MM.1S (cell line): ENCODE results near the gene DDTL.
"Not testable (repeated sequence)": the region's sequence is repeated elsewhere in the genome, so short reads cannot be mapped to it uniquely, and the experiment has no call there.

Source experiments
- DNase-seq: peaks from one replicate; pipeline ENCODE4 v3.0.0-alpha.2; 2015
- H2AFZ ChIP-seq: fragments of 300-600 bp; sonication (generic); 2 replicates; pipeline ENCODE4 v1.6.0; 2016; ENCODE audit warnings: antibody characterized with exemption, low read length
- H3F3A ChIP-seq: fragments of 300-600 bp; sonication (generic); 2 replicates; pipeline ENCODE4 v1.6.1; 2016; ENCODE audit warnings: mild to moderate bottlenecking, antibody characterized with exemption, low read length, moderate library complexity, mixed read lengths; ENCODE audit not compliant: insufficient read depth
- H3K27ac ChIP-seq: fragments of 300-600 bp; sonication (generic); 2 replicates; pipeline ENCODE4 v1.5.1; 2016; ENCODE audit warnings: mild to moderate bottlenecking, low read length
- H3K27me3 ChIP-seq: fragments of 300-600 bp; sonication (generic); replicated peaks from 2 replicates; pipeline ENCODE4 v1.6.0; 2016; ENCODE audit warnings: low read length; ENCODE audit not compliant: insufficient read depth
- H3K36me3 ChIP-seq: fragments of 300-600 bp; sonication (generic); replicated peaks from 2 replicates; pipeline ENCODE4 v1.6.1; 2016; ENCODE audit warnings: mild to moderate bottlenecking, low read length, mixed read lengths; ENCODE audit not compliant: insufficient read depth
- H3K4me1 ChIP-seq: fragments of 300-600 bp; sonication (generic); 2 replicates; pipeline ENCODE4 v1.6.1; 2016; ENCODE audit warnings: low read length, mixed read lengths
- H3K4me2 ChIP-seq: fragments of 300-600 bp; sonication (generic); 2 replicates; pipeline ENCODE4 v1.6.0; 2016; ENCODE audit warnings: low read depth, low read length
- H3K4me3 ChIP-seq: fragments of 300-600 bp; sonication (generic); 2 replicates; pipeline ENCODE4 v1.5.1; 2016; ENCODE audit warnings: low read length, mixed read lengths
- H3K79me2 ChIP-seq: fragments of 300-600 bp; sonication (generic); 2 replicates; pipeline ENCODE4 v1.6.1; 2016; ENCODE audit warnings: mixed run types, low read length, mixed read lengths
- H3K9ac ChIP-seq: fragments of 300-600 bp; sonication (generic); 2 replicates; pipeline ENCODE4 v1.6.1; 2016; ENCODE audit warnings: low read length, mixed read lengths
- H3K9me2 ChIP-seq: fragments of 300-600 bp; sonication (generic); replicated peaks from 2 replicates; pipeline ENCODE4 v1.6.1; 2016; ENCODE audit warnings: mild to moderate bottlenecking, low read length, mixed read lengths; ENCODE audit not compliant: insufficient read depth
- H3K9me3 ChIP-seq: fragments of 300-600 bp; sonication (generic); replicated peaks from 2 replicates; pipeline ENCODE4 v1.6.1; 2016; ENCODE audit warnings: mild to moderate bottlenecking, low read length, mixed read lengths; ENCODE audit not compliant: insufficient read depth
- H4K20me1 ChIP-seq: fragments of 300-600 bp; sonication (generic); 2 replicates; pipeline ENCODE4 v1.6.1; 2016; ENCODE audit warnings: mild to moderate bottlenecking, low read length, moderate library complexity, mixed read lengths; ENCODE audit not compliant: insufficient read depth
- CTCF ChIP-seq: fragments of 300-600 bp; sonication (generic); IDR thresholded peaks from 2 replicates; pipeline ENCODE4 v1.5.1; 2016; ENCODE audit warnings: antibody characterized with exemption, low read length, mixed read lengths
- EZH2 ChIP-seq: fragments of 300-600 bp; sonication (generic); optimal IDR thresholded peaks from 2 replicates; pipeline ENCODE3; 2017; ENCODE audit warnings: low read depth, mild to moderate bottlenecking, antibody characterized with exemption, low read length, mixed read lengths
- EZH2phosphoT487 ChIP-seq: fragments of 300-600 bp; sonication (generic); IDR thresholded peaks from 2 replicates; pipeline ENCODE4 v1.6.1; 2018; ENCODE audit warnings: antibody characterized with exemption, low read length

The DDTL gene

GRCh38 chr22:23966568-23966967, at the start of gene DDTL:
DDTL (plus strand) TSS chr22:23966888; CDS start chr22:23966915, 27 bp downstream.
- H4K20me1 ChIP-seq, H3K9ac ChIP-seq, H3K36me3 ChIP-seq, H3K9me3 ChIP-seq, H2AFZ ChIP-seq, H3F3A ChIP-seq, H3K4me3 ChIP-seq, H3K9me2 ChIP-seq, H3K4me1 ChIP-seq, H3K27ac ChIP-seq, H3K4me2 ChIP-seq, H3K27me3 ChIP-seq, DNase-seq: not testable (repeated sequence)
- H3K79me2 ChIP-seq: peaks cover 26% of the 10 kb centered on the region

GRCh38 chr22:23920267-23920611, 46.4 kb upstream of the DDTL start:
- not testable (repeated sequence) for H3K79me2 ChIP-seq, H3K36me3 ChIP-seq, H3K9ac ChIP-seq, H3K9me2 ChIP-seq, H4K20me1 ChIP-seq, H2AFZ ChIP-seq, DNase-seq, H3K27me3 ChIP-seq, H3K9me3 ChIP-seq, H3K4me3 ChIP-seq, H3K4me1 ChIP-seq, H3K27ac ChIP-seq, H3K4me2 ChIP-seq, H3F3A ChIP-seq

- not testable (repeated sequence) for H3K4me1 ChIP-seq, H2AFZ ChIP-seq, H3K36me3 ChIP-seq, H3K4me3 ChIP-seq, H3F3A ChIP-seq, H3K27me3 ChIP-seq, H3K27ac ChIP-seq, H3K9ac ChIP-seq, H4K20me1 ChIP-seq, H3K4me2 ChIP-seq, H3K79me2 ChIP-seq, DNase-seq, H3K9me3 ChIP-seq, H3K9me2 ChIP-seq
These were observed 45.0 kb upstream of the DDTL start for GRCh38 chr22:23921586-23922201.

- H3K9ac ChIP-seq: no peak overlapping the region
- H4K20me1 ChIP-seq: no peaks in the 10 kb centered on the region
- DNase-seq: no peak
These were observed 43.8 kb upstream of the DDTL start for GRCh38 chr22:23922921-23923320.

More at GRCh38 chr22:23922921-23923320, 43.8 kb upstream of the DDTL start:
- no peaks in the 10 kb centered on the region for H3K4me1 ChIP-seq
- H3K9me2 ChIP-seq: no peaks in the 10 kb centered on the region
- TF ChIP-seq EZH2 (no peak), EZH2phosphoT487 (no peak), CTCF (no peak)
- no peak overlapping the region for H3K4me3 ChIP-seq
- no peaks in the 10 kb centered on the region; the same call in 1 of the 2 replicates for H3K36me3 ChIP-seq
- no peaks in the 10 kb centered on the region for H3F3A ChIP-seq
- H3K4me2 ChIP-seq: no peak overlapping the region
- no peak overlapping the region for H3K27ac ChIP-seq
- no peaks in the 10 kb centered on the region for H3K9me3 ChIP-seq
- no peaks in the 10 kb centered on the region for H3K79me2 ChIP-seq
- H3K27me3 ChIP-seq: no peaks in the 10 kb centered on the region
- H2AFZ ChIP-seq: no peak overlapping the region
